Stomach (tissue), 9 donors: ENCODE results near the gene MUC20. TPM values are rescaled to one million over a fixed set of nuclear protein-coding genes. Genes with fewer than 3 reads are reported as not detected.

Experiments used
- DNase-seq, 2 donors: peaks; one replicate each; pipeline versions ENCODE4 v3.0.0 to v3.0.0-alpha.2; 2013 to 2019
- H3K27ac ChIP-seq, 5 donors: fragments of 200-600 bp in 4 of 5; sonication (generic) in 4 of 5; one replicate each; pipeline ENCODE4 v1.5.1; 2013 to 2019; ENCODE audit warnings: mild to moderate bottlenecking in 1 of 5, moderate library complexity in 1 of 5
- H3K27me3 ChIP-seq, 3 donors: fragments of 200-600 bp; sonication (generic); one replicate each; pipeline ENCODE4 v1.5.1; 2017 to 2019; ENCODE audit warnings: mixed run types in 1 of 3
- H3K36me3 ChIP-seq, 4 donors: fragments of 200-600 bp; sonication (generic); 1 replicate in 3 of 4; 2 replicates in 1 of 4; pipeline ENCODE4 v1.5.1; 2016 to 2019
- H3K4me1 ChIP-seq, 4 donors: fragments of 200-600 bp; sonication (generic); one replicate each; pipeline ENCODE4 v1.5.1; 2016 to 2019
- H3K4me3 ChIP-seq, 4 donors: fragments of 200-600 bp; sonication (generic) in 3 of 4; one replicate each; pipeline ENCODE4 v1.5.1; 2016 to 2019; ENCODE audit warnings: mild to moderate bottlenecking in 1 of 4
- H3K9me3 ChIP-seq, 4 donors: fragments of 200-600 bp; sonication (generic); one replicate each; pipeline ENCODE4 v1.5.1; 2016 to 2019
- EP300 ChIP-seq: sonication (generic); formaldehyde crosslinking; IDR thresholded peaks from one replicate; pipeline ENCODE4 v1.6.1; 2017; ENCODE audit warnings: antibody characterized with exemption
- POLR2A ChIP-seq, 4 donors: fragments of 450-650 bp; IDR thresholded peaks; one replicate each; pipeline ENCODE4 v1.6.1; 2016; ENCODE audit warnings: antibody characterized with exemption in 4 of 4, control low read depth in 2 of 4, mild to moderate bottlenecking in 1 of 4, moderate library complexity in 1 of 4
- POLR2AphosphoS5 ChIP-seq, 3 donors: sonication (generic); formaldehyde crosslinking; IDR thresholded peaks; one replicate each; pipeline ENCODE4 v1.6.1; 2016; ENCODE audit warnings: antibody characterized with exemption in 3 of 3
- WGBS, 5 donors: extraction: QIAGEN DNeasy Blood & Tissue Kit in 3 of 5; methylation state at CpG; one replicate each; pipeline versions ENCODE4 v1.1.5 to v1.1.7; 2013 to 2018; 5-methylcytosine and 5-hydroxymethylcytosine counted together
- intact Hi-C: fragments of 100-400 bp; cut with DNase I; formaldehyde crosslinking; loops from one replicate; pipeline ENCODE4 v1.15.1; 2023; ENCODE audit warnings: low total_unique reads
- polyA plus RNA-seq, 3 donors: library from polyadenylated mRNA; stranded (reverse); fragments of 200-250 nt; gene quantifications; one replicate each; pipeline ENCODE4 v1.2.3, GENCODE V29; 2013
- total RNA-seq, 5 donors: library from RNA; depleted of rRNA; stranded (reverse); fragments of >200 nt; gene quantifications; one replicate each; pipeline versions ENCODE4 v1.1.0 to v1.2.3, GENCODE V29; 2014 to 2016
- TF ChIP-seq, protein P1 (sequence below), 7 experiments: fragments of 450-650 bp in 4 of 7; fragments of 200-600 bp in 3 of 7; sonication (generic) in 3 of 7; IDR thresholded peaks; one replicate each; pipeline ENCODE4 v1.5.1; 2016 to 2019; ENCODE audit warnings: antibody characterized with exemption in 7 of 7, control low read depth in 2 of 7, mild to moderate bottlenecking in 1 of 7
- donor health status: healthy with polysubstance abuse.
- donor health status: Bipolar disorder and iron deficiency.
- donor health status: healthy.

The MUC20 gene
- total and polyA plus RNA-seq, 8 donors, result 3.8 to 64.8 (median 17.1) TPM

DNA sequence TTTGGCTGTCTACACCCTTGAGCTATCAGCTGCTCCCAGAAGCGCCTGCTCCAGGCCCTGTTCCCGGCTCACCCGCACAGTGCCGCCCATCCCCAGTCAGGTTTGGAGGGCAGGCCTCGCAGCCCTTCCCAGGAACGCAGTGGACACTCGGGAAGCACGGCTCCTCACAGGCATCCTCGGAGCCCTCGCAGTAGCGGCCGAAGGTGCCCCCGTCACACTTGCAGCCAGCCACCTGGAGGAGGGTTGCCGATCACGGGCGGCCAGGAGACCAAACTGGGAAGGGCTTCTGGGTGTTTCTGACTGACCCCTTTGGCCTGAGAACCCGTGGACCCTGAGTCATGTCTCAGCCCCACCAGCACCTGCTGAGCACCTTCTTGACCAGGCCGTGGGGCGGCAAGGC is 33.4 kb downstream of the MUC20 start:
- H3K27ac ChIP-seq, result no peak overlapping the region
- no peak overlapping the region for H3K4me3 ChIP-seq
- peaks cover 0 to 51% (median 0%) of the 10 kb centered on the region in 3 donors for H3K27me3 ChIP-seq
- DNase-seq, result no peak
- H3K4me1 ChIP-seq, result peaks cover 4 to 11% (median 8%) of the 10 kb centered on the region in 4 donors
- no peaks in the 10 kb centered on the region for H3K36me3 ChIP-seq
- TF ChIP-seq POLR2AphosphoS5 (IDR thresholded peaks at IDR 0.05) (no peak), POLR2A (IDR thresholded peaks at IDR 0.05) (no peak), EP300 (no peak)
- TF ChIP-seq, protein P1, sequence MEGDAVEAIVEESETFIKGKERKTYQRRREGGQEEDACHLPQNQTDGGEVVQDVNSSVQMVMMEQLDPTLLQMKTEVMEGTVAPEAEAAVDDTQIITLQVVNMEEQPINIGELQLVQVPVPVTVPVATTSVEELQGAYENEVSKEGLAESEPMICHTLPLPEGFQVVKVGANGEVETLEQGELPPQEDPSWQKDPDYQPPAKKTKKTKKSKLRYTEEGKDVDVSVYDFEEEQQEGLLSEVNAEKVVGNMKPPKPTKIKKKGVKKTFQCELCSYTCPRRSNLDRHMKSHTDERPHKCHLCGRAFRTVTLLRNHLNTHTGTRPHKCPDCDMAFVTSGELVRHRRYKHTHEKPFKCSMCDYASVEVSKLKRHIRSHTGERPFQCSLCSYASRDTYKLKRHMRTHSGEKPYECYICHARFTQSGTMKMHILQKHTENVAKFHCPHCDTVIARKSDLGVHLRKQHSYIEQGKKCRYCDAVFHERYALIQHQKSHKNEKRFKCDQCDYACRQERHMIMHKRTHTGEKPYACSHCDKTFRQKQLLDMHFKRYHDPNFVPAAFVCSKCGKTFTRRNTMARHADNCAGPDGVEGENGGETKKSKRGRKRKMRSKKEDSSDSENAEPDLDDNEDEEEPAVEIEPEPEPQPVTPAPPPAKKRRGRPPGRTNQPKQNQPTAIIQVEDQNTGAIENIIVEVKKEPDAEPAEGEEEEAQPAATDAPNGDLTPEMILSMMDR (IDR thresholded peaks at IDR 0.05), result no peak
- intact Hi-C loops, result no loop called here
- WGBS, 5 donors, result 85 to 93% (median 90%) methylated on average over 12 to 19 of the region's 19 CpGs
- no peaks in the 10 kb centered on the region for H3K9me3 ChIP-seq

DNA sequence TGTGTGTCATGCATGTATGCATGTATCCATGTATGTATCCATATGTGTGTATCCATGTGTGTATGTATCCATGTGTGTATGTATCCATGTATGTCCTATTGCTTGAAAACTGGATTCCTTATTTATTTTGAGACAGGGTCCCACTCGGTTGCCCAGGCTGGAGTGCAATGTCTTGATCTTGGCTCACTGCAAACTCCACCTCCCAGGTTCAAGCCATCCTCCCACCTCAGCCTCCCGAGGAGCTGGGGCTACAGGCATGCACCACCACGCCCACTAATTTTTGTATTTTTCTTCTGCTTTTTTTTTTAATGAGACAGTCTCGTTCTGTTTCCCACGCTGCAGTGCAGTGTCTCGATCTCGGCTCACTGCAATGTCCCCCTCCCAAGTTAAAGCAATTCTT is 34.1 kb downstream of the MUC20 start:
- no peaks in the 10 kb centered on the region for H3K9me3 ChIP-seq
- no peak overlapping the region for H3K27ac ChIP-seq
- no peak for DNase-seq
- H3K4me1 ChIP-seq, result peaks cover 4 to 11% (median 8%) of the 10 kb centered on the region in 4 donors
- peaks cover 0 to 54% (median 4%) of the 10 kb centered on the region in 3 donors for H3K27me3 ChIP-seq
- no peak for TF ChIP-seq POLR2A (IDR thresholded peaks at IDR 0.05)
- TF ChIP-seq EP300, result no peak
- TF ChIP-seq, protein P1 (IDR thresholded peaks at IDR 0.05), result no peak
- no peak for TF ChIP-seq POLR2AphosphoS5 (IDR thresholded peaks at IDR 0.05)
- 85 to 95% (median 89%) methylated on average over 7 of the region's 7 CpGs for WGBS, 5 donors
- no peaks in the 10 kb centered on the region for H3K36me3 ChIP-seq
- no peak overlapping the region for H3K4me3 ChIP-seq
- intact Hi-C loops, result no loop called here

DNA sequence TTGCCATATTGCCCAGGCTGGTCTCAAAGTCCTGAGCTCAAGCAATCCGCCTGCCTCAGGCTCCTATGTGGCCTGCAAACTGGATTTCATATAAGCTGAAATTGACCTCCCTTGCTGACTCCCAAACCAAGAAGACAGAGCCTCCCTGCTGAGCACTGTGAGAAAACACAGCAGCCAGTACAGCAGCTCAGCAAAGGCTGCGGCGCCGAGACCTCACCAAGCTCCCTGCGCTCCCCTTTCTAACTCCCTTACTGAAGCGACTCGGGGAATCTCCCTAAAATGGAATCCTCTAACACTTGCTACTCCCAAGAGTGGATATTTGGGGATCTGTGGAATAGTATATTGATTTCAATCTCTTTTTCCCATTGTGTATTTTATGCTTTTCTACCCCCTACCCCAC is 34.6 kb downstream of the MUC20 start:
- no peak overlapping the region for H3K27ac ChIP-seq
- no peaks in the 10 kb centered on the region for H3K9me3 ChIP-seq
- intact Hi-C loops, result no loop called here
- peaks cover 4 to 11% (median 8%) of the 10 kb centered on the region in 4 donors for H3K4me1 ChIP-seq
- TF ChIP-seq EP300, result no peak
- TF ChIP-seq, protein P1 (IDR thresholded peaks at IDR 0.05), result no peak
- no peak for TF ChIP-seq POLR2AphosphoS5 (IDR thresholded peaks at IDR 0.05)
- TF ChIP-seq POLR2A (IDR thresholded peaks at IDR 0.05), result no peak
- H3K36me3 ChIP-seq, result no peaks in the 10 kb centered on the region
- H3K27me3 ChIP-seq, result peaks cover 0 to 54% (median 6%) of the 10 kb centered on the region in 3 donors
- 90 to 96% (median 96%) methylated on average over 7 of the region's 7 CpGs for WGBS, 5 donors
- H3K4me3 ChIP-seq, result no peak overlapping the region
- no peak for DNase-seq

DNA sequence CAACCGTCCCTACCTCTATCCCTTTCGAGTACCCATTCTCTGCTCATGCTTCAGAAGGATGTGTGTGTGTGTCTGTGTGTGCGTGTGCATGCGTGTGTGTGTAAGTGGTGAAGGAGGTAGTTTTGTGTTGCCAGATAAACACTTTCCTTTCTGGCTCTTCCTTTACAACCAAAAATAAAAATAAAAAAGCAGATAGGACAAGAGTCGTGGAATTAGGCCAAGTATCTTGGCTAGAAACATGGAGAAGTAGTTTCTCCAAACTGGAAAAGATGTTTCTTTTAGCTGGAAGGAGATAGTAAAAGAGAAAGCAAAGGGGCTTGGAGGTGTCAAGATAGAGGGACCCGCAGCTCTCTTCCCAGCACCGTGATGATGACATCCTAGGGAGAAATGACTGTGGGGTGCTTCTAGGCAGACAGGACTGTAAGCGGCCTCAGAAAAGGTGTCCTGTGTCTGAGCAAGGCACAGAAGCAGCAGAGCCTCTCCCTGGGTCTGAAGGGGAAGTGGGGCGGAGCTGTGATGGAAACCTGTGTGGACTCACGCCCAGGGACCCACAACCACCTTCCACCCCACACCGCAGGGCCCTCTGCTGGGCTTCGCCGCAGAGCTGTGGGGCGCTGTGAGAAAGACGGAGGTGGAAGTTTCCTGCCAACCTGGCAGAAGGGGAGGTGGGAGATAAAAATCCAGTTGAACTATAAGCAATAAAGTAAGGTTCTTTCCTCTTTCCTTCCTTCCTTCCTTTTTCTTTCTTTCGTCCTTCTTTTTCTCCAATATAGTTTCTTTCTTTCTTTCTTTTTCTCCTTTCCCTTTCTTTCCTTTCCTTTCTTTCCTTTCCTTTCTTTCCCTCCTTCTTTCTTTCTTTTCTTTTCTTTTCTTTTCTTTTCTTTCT is 35.3 kb downstream of the MUC20 start:
- H3K4me3 ChIP-seq, result no peak overlapping the region
- no peak for TF ChIP-seq EP300
- TF ChIP-seq POLR2A (IDR thresholded peaks at IDR 0.05), result no peak
- TF ChIP-seq, protein P1 (IDR thresholded peaks at IDR 0.05), result no peak
- no peak for TF ChIP-seq POLR2AphosphoS5 (IDR thresholded peaks at IDR 0.05)
- H3K27me3 ChIP-seq, result peaks cover 0 to 51% (median 12%) of the 10 kb centered on the region in 3 donors
- H3K27ac ChIP-seq, result no peak overlapping the region
- H3K36me3 ChIP-seq, result no peaks in the 10 kb centered on the region
- WGBS, 5 donors, result 69 to 80% (median 77%) methylated on average over 16 of the region's 16 CpGs
- DNase-seq, result no peak
- no peaks in the 10 kb centered on the region for H3K9me3 ChIP-seq
- intact Hi-C loops, result no loop called here
- peaks cover 4 to 11% (median 8%) of the 10 kb centered on the region in 4 donors for H3K4me1 ChIP-seq
